ENCODE measurements around the gene CELF2.

- no peak for TF ChIP-seq CTCF (IDR thresholded peaks at IDR 0.05)
- TF ChIP-seq POLR2A (IDR thresholded peaks at IDR 0.05), result no peak
Measured at GRCh38 chr10:11154849-11155498, 137.3 kb downstream of the CELF2 start.

Data from thyroid gland (tissue), 4 donors.